Adrenal gland (tissue), 5 donors: ENCODE data around the gene ABCF1.
A peak's percentile ranks its signal among the peaks of the same experiment; 100 is the strongest.

Source experiments
- CTCF ChIP-seq, 6 experiments: fragments of 450-650 bp in 4 of 6; fragments of 200-600 bp in 2 of 6; sonication (generic) in 1 of 6; IDR thresholded peaks; 1 replicate in 5 of 6; 2 replicates in 1 of 6; pipeline versions ENCODE4 v1.5.1 to v1.8.0; 2016 to 2021; ENCODE audit warnings: antibody characterized with exemption in 6 of 6, mild to moderate bottlenecking in 2 of 6, moderate library complexity in 1 of 6
- POLR2A ChIP-seq, 2 donors: fragments of 450-650 bp; IDR thresholded peaks; one replicate each; pipeline ENCODE4 v1.6.1; 2017; ENCODE audit warnings: antibody characterized with exemption in 2 of 2, mild to moderate bottlenecking in 2 of 2, moderate library complexity in 1 of 2
- donor health status: DM: no; HTN: no; CAD: no.

GRCh38 chr6:30617565-30618269 is 46.5 kb downstream of the ABCF1 start, which contains the start of gene MRPS18B:
- TF ChIP-seq POLR2A (IDR thresholded peaks at IDR 0.05) = peak in 1 of 2 donors; percentile 68
- TF ChIP-seq CTCF (IDR thresholded peaks at IDR 0.05) = no peak
